IMR-90 (cell line): ENCODE measurements around the gene PABPC1L. TPM values are rescaled to one million over a fixed set of nuclear protein-coding genes. Genes with fewer than 3 reads are reported as not detected.

Experiments used
- CEBPB ChIP-seq: IDR thresholded peaks from 2 replicates; pipeline ENCODE4 v1.6.1; 2012; ENCODE audit warnings: low read depth, low read length, improper control_type of control experiment
- FOS ChIP-seq: fragments of 150-350 bp; IDR thresholded peaks from 2 replicates; pipeline ENCODE4 v1.6.1; 2016; ENCODE audit warnings: low read depth, low read length
- RFX5 ChIP-seq: IDR thresholded peaks from 2 replicates; pipeline ENCODE4 v1.8.0; 2012; ENCODE audit warnings: low read depth, mild to moderate bottlenecking, low read length, moderate library complexity
- USF2 ChIP-seq: fragments of 150-350 bp; IDR thresholded peaks from 2 replicates; pipeline ENCODE4 v1.6.1; 2017; ENCODE audit warnings: mild to moderate bottlenecking, antibody characterized with exemption, low read length, low read depth
- polyA plus RNA-seq, 3 experiments: library from polyadenylated mRNA; depleted of rRNA; stranded (reverse); fragments of >200 nt; gene quantifications; 2 replicates each; pipeline ENCODE4 v1.2.3, GENCODE V29; 2012; ENCODE audit warnings: low replicate concordance in 1 of 3
- total RNA-seq: library from RNA; depleted of rRNA; stranded (reverse); fragments of >200 nt; gene quantifications from 2 replicates; pipeline ENCODE4 v1.2.3, GENCODE V29; 2012

PABPC1L gene
- total and polyA plus RNA-seq, 2 of the 4 experiments (the other 2 are of a cell fraction), result 6.1 to 82.4 TPM

GRCh38 chr20:44965651-44966029, 55.8 kb downstream of the PABPC1L start (continued):
- no peak for TF ChIP-seq CEBPB
- no peak for TF ChIP-seq RFX5
- TF ChIP-seq USF2, result no peak
- TF ChIP-seq FOS, result no peak
